CD4-positive, alpha-beta T cell treated with Interleukin-1 beta for 1 hour (primary cell): Measurements from ENCODE around the gene SPEG.

Source experiments
- DNase-seq, 2 donors: peaks; one replicate each; pipeline ENCODE4 v3.0.0-alpha.2; 2020 to 2022

Gene SPEG

GRCh38 chr2:219536967-219537366, 102.3 kb downstream of the SPEG start:
- DNase-seq = no peak

GRCh38 chr2:219537657-219538488, 103.2 kb downstream of the SPEG start:
- no peak for DNase-seq

GRCh38 chr2:219538504-219538951, 103.9 kb downstream of the SPEG start:
- no peak for DNase-seq

- DNase-seq = no peak
These were observed 104.5 kb downstream of the SPEG start for GRCh38 chr2:219538956-219539788.

- DNase-seq = no peak
These were observed 105.5 kb downstream of the SPEG start for GRCh38 chr2:219539926-219540678.

- DNase-seq = no peak
These were observed 106.3 kb downstream of the SPEG start for GRCh38 chr2:219540784-219541504.

GRCh38 chr2:219541611-219542180, 107.1 kb downstream of the SPEG start:
- peak; percentile 87 to 91 for DNase-seq

- DNase-seq = no peak
These were observed 108.4 kb downstream of the SPEG start for GRCh38 chr2:219542931-219543595.

- peak; percentile 95 to 96 for DNase-seq
These were observed 109.1 kb downstream of the SPEG start, which contains the start of the genes CHPF and TMEM198 for GRCh38 chr2:219543596-219544358. CHPF (minus strand) TSS chr2:219543809; CDS start chr2:219543538, 271 bp downstream. TMEM198 (plus strand) TSS chr2:219544028; CDS start chr2:219544728, 700 bp downstream.

- no peak for DNase-seq
These were observed 109.9 kb downstream of the SPEG start for GRCh38 chr2:219544567-219544966.

GRCh38 chr2:219545295-219545942, 110.8 kb downstream of the SPEG start:
- DNase-seq = no peak

- DNase-seq = no peak
These were observed 111.3 kb downstream of the SPEG start for GRCh38 chr2:219545943-219546352.

- DNase-seq = no peak
These were observed 113.0 kb downstream of the SPEG start for GRCh38 chr2:219547621-219548020.
